Nephron (organoid): Measurements from ENCODE around the gene VANGL1.
A peak's percentile ranks its signal among the peaks of the same experiment; 100 is the strongest.

Source experiments
- H3K27ac Mint-ChIP-seq, 3 experiments: 2 replicates each; pipeline ENCODE4 v1.8.0; 2020; ENCODE audit warnings: mixed read lengths in 3 of 3, mild to moderate bottlenecking in 2 of 3, moderate library complexity in 1 of 3
- H3K27me3 Mint-ChIP-seq: 2 replicates; pipeline ENCODE4 v1.8.0; 2021; ENCODE audit warnings: low read depth, mild to moderate bottlenecking, moderate library complexity, mixed read lengths
- H3K36me3 Mint-ChIP-seq: 2 replicates; pipeline ENCODE4 v1.8.0; 2020; ENCODE audit warnings: low read depth, mixed read lengths
- H3K4me1 Mint-ChIP-seq: 2 replicates; pipeline ENCODE4 v1.8.0; 2020; ENCODE audit warnings: mixed read lengths
- H3K4me3 Mint-ChIP-seq, 3 experiments: 2 replicates each; pipeline ENCODE4 v1.8.0; 2020; ENCODE audit warnings: mild to moderate bottlenecking in 3 of 3, mixed read lengths in 3 of 3, moderate library complexity in 2 of 3
- H3K9me3 Mint-ChIP-seq: 2 replicates; pipeline ENCODE4 v1.8.0; 2020; ENCODE audit warnings: mixed read lengths
- CTCF ChIP-seq, 3 experiments: fragments of 200-600 bp; sonication (generic); IDR thresholded peaks; one replicate each; pipeline ENCODE4 v1.5.0; 2021; ENCODE audit warnings: antibody characterized with exemption in 3 of 3; ENCODE audit not compliant: unreplicated experiment in 3 of 3

The VANGL1 gene

GRCh38 chr1:115701090-115701489, 59.3 kb downstream of the VANGL1 start:
- TF ChIP-seq CTCF (IDR thresholded peaks at IDR 0.05; ENCODE audit: unreplicated experiment in 3 of 3): no peak
- Mint-ChIP-seq H3K27ac (no peak overlapping the region), H3K4me1 (peaks cover 24% of the 10 kb centered on the region), H3K36me3 (no peaks in the 10 kb centered on the region), H3K9me3 (no peaks in the 10 kb centered on the region), H3K4me3 (no peak overlapping the region), H3K27me3 (peaks cover 9% of the 10 kb centered on the region)

GRCh38 chr1:115702959-115703358, 61.2 kb downstream of the VANGL1 start:
- TF ChIP-seq CTCF (IDR thresholded peaks at IDR 0.05; ENCODE audit: unreplicated experiment in 3 of 3): no peak
- Mint-ChIP-seq H3K27me3 (peaks cover 9% of the 10 kb centered on the region), H3K4me3 (no peak overlapping the region), H3K27ac (peak overlapping the region in 2 of 3 experiments; percentile 36 to 47), H3K9me3 (no peaks in the 10 kb centered on the region), H3K36me3 (no peaks in the 10 kb centered on the region), H3K4me1 (peaks cover 31% of the 10 kb centered on the region)

- Mint-ChIP-seq H3K36me3 (no peaks in the 10 kb centered on the region), H3K9me3 (no peaks in the 10 kb centered on the region), H3K27ac (peak overlapping the region; percentile 67 to 86 (median 79)), H3K4me1 (peaks cover 43% of the 10 kb centered on the region), H3K27me3 (peaks cover 12% of the 10 kb centered on the region), H3K4me3 (no peak overlapping the region)
- TF ChIP-seq CTCF (IDR thresholded peaks at IDR 0.05; ENCODE audit: unreplicated experiment in 3 of 3): no peak
These were observed 63.5 kb downstream of the VANGL1 start for GRCh38 chr1:115705085-115705951.

- H3K27me3 Mint-ChIP-seq: peaks cover 11% of the 10 kb centered on the region
- H3K27ac Mint-ChIP-seq: peak overlapping the region; percentile 67 to 86 (median 79)
- no peak for TF ChIP-seq CTCF (IDR thresholded peaks at IDR 0.05; ENCODE audit: unreplicated experiment in 3 of 3)
- no peaks in the 10 kb centered on the region for H3K36me3 Mint-ChIP-seq
- no peak overlapping the region for H3K4me3 Mint-ChIP-seq
- H3K4me1 Mint-ChIP-seq: peaks cover 43% of the 10 kb centered on the region
- H3K9me3 Mint-ChIP-seq: no peaks in the 10 kb centered on the region
These were observed 64.2 kb downstream of the VANGL1 start for GRCh38 chr1:115705963-115706362.

- Mint-ChIP-seq H3K4me1 (peaks cover 43% of the 10 kb centered on the region), H3K27ac (peak overlapping the region; percentile 79 to 85 (median 81)), H3K4me3 (no peak overlapping the region), H3K27me3 (peaks cover 6% of the 10 kb centered on the region), H3K9me3 (no peaks in the 10 kb centered on the region), H3K36me3 (no peaks in the 10 kb centered on the region)
- peak; percentile 70 to 78 (median 75) for TF ChIP-seq CTCF (IDR thresholded peaks at IDR 0.05; ENCODE audit: unreplicated experiment in 3 of 3)
These were observed 65.0 kb downstream of the VANGL1 start for GRCh38 chr1:115706587-115707425.
